Kidney (tissue), 14 donors: ENCODE results near the gene BCLAF3. TPM values are rescaled to one million over a fixed set of nuclear protein-coding genes. Genes with fewer than 3 reads are reported as not detected.

Experiments
- DNase-seq, 5 donors: peaks; one replicate each; pipeline ENCODE4 v3.0.0-alpha.2; 2013 to 2020
- FAIRE-seq: peaks from 2 replicates; lab custom pipeline; 2012; peaks lifted over from hg19 to GRCh38; lab: Jason Lieb, UNC
- H3K27ac ChIP-seq, 2 donors: one replicate each; pipeline ENCODE4 v1.7.0; 2013; ENCODE audit warnings: low read depth in 2 of 2, low read length in 2 of 2, inconsistent platforms in 1 of 2
- H3K27me3 ChIP-seq: one replicate; pipeline ENCODE4 v1.7.1; 2013; ENCODE audit warnings: low read length, inconsistent platforms; ENCODE audit not compliant: control insufficient read depth, insufficient read depth
- H3K36me3 ChIP-seq, 3 donors: one replicate each; pipeline versions ENCODE4 v1.7.0 to v1.7.1; 2013; ENCODE audit warnings: low read length in 3 of 3, control low read depth in 1 of 3, inconsistent platforms in 1 of 3; ENCODE audit not compliant: insufficient read depth in 3 of 3, control insufficient read depth in 2 of 3
- H3K4me1 ChIP-seq, 3 donors: one replicate each; pipeline versions ENCODE4 v1.7.0 to v1.7.1; 2013; ENCODE audit warnings: low read length in 3 of 3, inconsistent platforms in 1 of 3, low read depth in 1 of 3; ENCODE audit not compliant: control insufficient read depth in 2 of 3, insufficient read depth in 2 of 3
- H3K4me3 ChIP-seq, 3 donors: one replicate each; pipeline versions ENCODE4 v1.7.0 to v1.8.1; 2013; ENCODE audit warnings: low read length in 3 of 3, control low read depth in 1 of 3, inconsistent platforms in 1 of 3
- H3K9ac ChIP-seq, 3 donors: one replicate each; pipeline versions ENCODE4 v1.7.0 to v1.7.1; 2013; ENCODE audit warnings: low read length in 3 of 3, control low read depth in 1 of 3, inconsistent platforms in 1 of 3
- H3K9me3 ChIP-seq, 3 donors: one replicate each; pipeline versions ENCODE4 v1.7.0 to v1.7.1; 2013; ENCODE audit warnings: low read length in 3 of 3, control low read depth in 1 of 3, inconsistent platforms in 1 of 3; ENCODE audit not compliant: control insufficient read depth in 2 of 3, insufficient read depth in 1 of 3
- CTCF ChIP-seq: IDR thresholded peaks from 3 replicates; pipeline ENCODE4 v1.5.1; 2012; ENCODE audit warnings: mild to moderate bottlenecking, moderate library complexity, borderline replicate concordance; ENCODE audit not compliant: insufficient read depth; ENCODE audit errors: extremely low read depth
- intact Hi-C: fragments of 100-400 bp; cut with DNase I; formaldehyde crosslinking; loops from one replicate; pipeline ENCODE4 v1.11.1; 2022
- polyA plus RNA-seq: library from polyadenylated mRNA; stranded (reverse); fragments of 350-450 nt; fragmentation: Illumina TruSeq; extraction: RNeasy Lipid Tissue Mini Kit (QIAGEN cat#74804); gene quantifications from one replicate; pipeline ENCODE4 v1.2.3, GENCODE V29; 2014; ENCODE audit warnings: low read depth, low replicate concordance; ENCODE audit not compliant: insufficient read depth
- total RNA-seq: library from RNA; stranded (reverse); fragmentation: NEBNext Ultra II Directional; extraction: Animal tissue kit (Norgen Biotek cat#: 25700); gene quantifications from one replicate; pipeline ENCODE4 v1.2.1, GENCODE V29; 2021
- donor health status: control.
- donor health status: control.
- donor health status: control.
- donor health status: control.
- donor health status: control.
- donor health status: DM: yes; HTN: yes; CAD: no.
- donor health status: Normal renal cell carcinoma (clear cell type).

The BCLAF3 gene
- total and polyA plus RNA-seq, 2 donors from 2014 or later, result 3.1 to 17.2 TPM

DNA sequence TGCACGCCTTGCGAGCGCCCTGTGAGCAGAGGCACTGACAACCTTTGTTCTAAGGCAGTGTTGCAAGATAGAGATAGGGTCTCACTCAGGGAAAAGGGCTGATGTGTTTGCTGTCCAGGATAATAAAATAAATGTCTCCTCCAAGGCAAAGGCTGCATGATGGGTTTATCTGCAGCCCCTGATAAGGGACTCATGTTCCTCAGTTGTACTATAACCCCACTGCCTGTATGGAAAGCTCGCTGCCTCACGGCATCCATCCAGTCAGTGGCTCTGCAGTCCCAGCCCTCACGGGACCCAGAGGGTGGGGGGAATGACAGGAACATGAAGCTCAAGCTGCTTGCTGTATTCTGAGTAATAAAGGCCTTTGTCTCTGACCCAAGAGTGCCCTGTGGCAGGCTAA is 22.6 kb downstream of the BCLAF3 start:
- FAIRE-seq (no peak), DNase-seq (no peak)
- intact Hi-C loops, result no loop called here
- Histone ChIP-seq H3K4me1 (no peaks in the 10 kb centered on the region), H3K4me3 (no peak overlapping the region), H3K9me3 (no peaks in the 10 kb centered on the region), H3K27me3 (peaks cover 4% of the 10 kb centered on the region), H3K9ac (no peak overlapping the region), H3K36me3 (peaks cover 0 to 4% (median 2%) of the 10 kb centered on the region in 3 donors), H3K27ac (no peak overlapping the region)
- no peak for TF ChIP-seq CTCF

- Histone ChIP-seq H3K4me3 (no peak overlapping the region), H3K27me3 (peaks cover 4% of the 10 kb centered on the region), H3K36me3 (peaks cover 0 to 4% (median 2%) of the 10 kb centered on the region in 3 donors), H3K27ac (no peak overlapping the region), H3K4me1 (no peaks in the 10 kb centered on the region), H3K9me3 (no peaks in the 10 kb centered on the region), H3K9ac (no peak overlapping the region)
- TF ChIP-seq CTCF, result no peak
- no peak for FAIRE-seq
- DNase-seq, result no peak
- intact Hi-C loops, result no loop called here
Observed at GRCh38 chrX:19966056-19966455, 24.8 kb downstream of the BCLAF3 start.

DNA sequence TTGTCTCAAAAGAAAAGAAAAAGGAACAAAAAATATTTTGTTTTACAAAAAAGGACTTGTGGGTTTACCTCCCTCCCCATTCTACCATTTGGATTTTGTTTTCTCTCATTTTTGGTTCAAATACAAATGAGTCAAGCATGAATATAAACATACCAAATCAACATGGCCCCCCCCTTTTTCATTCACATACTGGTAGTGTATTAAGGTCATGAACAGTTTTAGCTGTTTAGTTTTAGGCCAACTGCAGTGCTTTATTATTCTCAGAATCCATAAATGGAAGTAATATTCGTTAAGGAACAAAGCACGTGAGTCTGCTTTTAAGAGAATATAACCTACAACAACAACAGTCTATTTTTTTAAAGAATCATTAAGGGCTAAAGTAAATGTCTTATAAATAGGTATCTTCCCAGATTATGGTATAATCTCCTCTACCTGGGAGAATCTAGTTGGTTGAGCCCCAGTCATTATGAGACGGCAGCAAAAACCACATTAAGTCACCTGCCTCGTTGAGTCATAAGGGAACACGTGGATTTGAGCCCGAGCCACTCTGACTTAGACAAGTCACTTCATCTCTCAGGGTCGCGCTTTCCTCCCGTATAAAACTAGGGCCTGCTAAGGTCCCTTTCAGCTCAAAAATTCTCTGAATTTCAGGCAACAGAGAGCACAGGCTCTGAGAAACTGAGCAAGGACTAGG is 26.7 kb downstream of the BCLAF3 start:
- intact Hi-C loops, result no loop called here
- no peak overlapping the region for H3K9ac ChIP-seq
- peaks cover 0 to 4% (median 2%) of the 10 kb centered on the region in 3 donors for H3K36me3 ChIP-seq
- DNase-seq (no peak), FAIRE-seq (no peak)
- peaks cover 4% of the 10 kb centered on the region for H3K27me3 ChIP-seq
- no peak for TF ChIP-seq CTCF
- H3K27ac ChIP-seq, result no peak overlapping the region
- no peaks in the 10 kb centered on the region for H3K4me1 ChIP-seq
- no peak overlapping the region for H3K4me3 ChIP-seq
- no peaks in the 10 kb centered on the region for H3K9me3 ChIP-seq

- Histone ChIP-seq H3K9me3 (no peaks in the 10 kb centered on the region), H3K4me1 (no peaks in the 10 kb centered on the region), H3K27me3 (peaks cover 5% of the 10 kb centered on the region), H3K4me3 (no peak overlapping the region), H3K9ac (no peak overlapping the region), H3K27ac (no peak overlapping the region), H3K36me3 (no peaks in the 10 kb centered on the region)
- intact Hi-C loops, result no loop called here
- FAIRE-seq (peak; percentile 11), DNase-seq (peak in 1 of 5 donors; percentile 1)
- TF ChIP-seq CTCF, result no peak
Observed at GRCh38 chrX:19960913-19961312, 29.9 kb downstream of the BCLAF3 start.
